Upper lobe of right lung (tissue), 1 donor: Measurements from ENCODE around the gene NEURL1B. TPM values are rescaled to one million over a fixed set of nuclear protein-coding genes. Genes with fewer than 3 reads are reported as not detected.

ENCODE experiments used
- ATAC-seq: fragments of 200-7000 bp; cut with Tn5 transposase; one replicate; pipeline ENCODE4 v1.9.1; 2020; ENCODE audit warnings: mild to moderate bottlenecking, moderate library complexity
- DNase-seq: peaks from one replicate; pipeline ENCODE4 v3.0.0-alpha.2; 2020
- H3K27ac ChIP-seq: fragments of 200-600 bp; one replicate; pipeline ENCODE4 v1.8.0; 2022
- H3K27me3 ChIP-seq: fragments of 200-600 bp; one replicate; pipeline ENCODE4 v1.8.0; 2022; ENCODE audit warnings: mild to moderate bottlenecking
- H3K36me3 ChIP-seq: fragments of 200-600 bp; one replicate; pipeline ENCODE4 v1.8.0; 2022
- H3K4me1 ChIP-seq: fragments of 200-600 bp; one replicate; pipeline ENCODE4 v1.8.0; 2022
- H3K4me3 ChIP-seq: fragments of 200-600 bp; one replicate; pipeline ENCODE4 v1.8.0; 2022; ENCODE audit warnings: mild to moderate bottlenecking
- H3K9me3 ChIP-seq: fragments of 200-600 bp; one replicate; pipeline ENCODE4 v1.8.0; 2022
- intact Hi-C: fragments of 100-400 bp; cut with DNase I; formaldehyde crosslinking; loops from one replicate; pipeline ENCODE4 v1.11.0; 2022
- long read RNA-seq: library from polyadenylated mRNA; unstranded; transcript quantifications from one replicate; pipeline ENCODE4 v2.0.0, GENCODE V29; 2021
- total RNA-seq: library from RNA; stranded (reverse); fragmentation: NEBNext Ultra II Directional; extraction: Animal tissue kit (Norgen Biotek cat#: 25700); gene quantifications from one replicate; pipeline ENCODE4 v1.2.1, GENCODE V29; 2021
- TF ChIP-seq, protein P1 (sequence below): fragments of 200-600 bp; IDR thresholded peaks from one replicate; pipeline ENCODE4 v1.8.0; 2022; ENCODE audit warnings: antibody characterized with exemption
- donor health status: DM: no; HTN: yes; CAD: no; lungs with severe emphysema.

Gene NEURL1B, protein sequence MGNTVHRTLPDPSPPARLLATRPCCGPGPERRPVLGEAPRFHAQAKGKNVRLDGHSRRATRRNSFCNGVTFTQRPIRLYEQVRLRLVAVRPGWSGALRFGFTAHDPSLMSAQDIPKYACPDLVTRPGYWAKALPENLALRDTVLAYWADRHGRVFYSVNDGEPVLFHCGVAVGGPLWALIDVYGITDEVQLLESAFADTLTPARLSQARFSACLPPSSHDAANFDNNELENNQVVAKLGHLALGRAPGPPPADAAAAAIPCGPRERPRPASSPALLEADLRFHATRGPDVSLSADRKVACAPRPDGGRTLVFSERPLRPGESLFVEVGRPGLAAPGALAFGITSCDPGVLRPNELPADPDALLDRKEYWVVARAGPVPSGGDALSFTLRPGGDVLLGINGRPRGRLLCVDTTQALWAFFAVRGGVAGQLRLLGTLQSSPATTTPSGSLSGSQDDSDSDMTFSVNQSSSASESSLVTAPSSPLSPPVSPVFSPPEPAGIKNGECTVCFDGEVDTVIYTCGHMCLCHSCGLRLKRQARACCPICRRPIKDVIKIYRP
- total RNA-seq = 25.0 TPM
- long read RNA-seq, partial matches to known transcripts = 3 of 31 reads
- long read RNA-seq, other reads (novel, unspliced or antisense) = 28 of 31 reads

DNA sequence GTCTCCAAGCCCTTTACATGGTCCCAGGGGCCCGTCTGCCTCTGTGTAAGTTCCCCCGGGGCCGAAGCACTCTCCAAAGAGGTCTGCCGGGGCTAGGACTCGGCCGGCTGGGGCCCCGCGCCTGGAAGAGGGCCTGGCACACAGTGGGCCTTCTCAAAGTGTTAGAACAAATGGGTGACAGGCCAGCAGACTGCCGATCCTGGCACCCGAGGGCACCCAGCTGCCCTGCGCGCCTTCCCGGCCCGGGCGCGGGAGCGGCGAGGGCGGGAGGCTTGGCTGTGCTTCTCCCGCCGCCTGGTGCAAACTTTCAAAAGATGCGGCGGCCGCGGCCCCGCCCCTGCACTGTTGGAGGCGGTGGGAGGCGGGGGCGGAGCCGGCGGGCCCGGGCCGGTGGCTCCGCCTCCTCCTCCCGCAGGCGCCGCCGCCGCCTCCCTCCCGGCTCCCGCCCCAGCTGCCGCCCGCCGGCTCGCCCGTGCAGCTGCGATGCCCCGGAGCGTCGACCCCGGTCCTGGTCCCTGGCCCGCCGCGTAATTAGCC lies at the start of gene NEURL1B:
NEURL1B (plus strand) TSS at position 442 of the 537 bp plus-strand sequence. CDS start 144 bp downstream, outside the sequence.
- Histone ChIP-seq H3K4me1 (peaks cover 6% of the 10 kb centered on the region), H3K27ac (peak within 1 kb of the TSS; percentile 80), H3K9me3 (no peaks in the 10 kb centered on the region), H3K27me3 (peaks cover 19% of the 10 kb centered on the region), H3K4me3 (peak within 1 kb of the TSS; percentile 71), H3K36me3 (no peaks in the 10 kb centered on the region)
- TF ChIP-seq, protein P1, sequence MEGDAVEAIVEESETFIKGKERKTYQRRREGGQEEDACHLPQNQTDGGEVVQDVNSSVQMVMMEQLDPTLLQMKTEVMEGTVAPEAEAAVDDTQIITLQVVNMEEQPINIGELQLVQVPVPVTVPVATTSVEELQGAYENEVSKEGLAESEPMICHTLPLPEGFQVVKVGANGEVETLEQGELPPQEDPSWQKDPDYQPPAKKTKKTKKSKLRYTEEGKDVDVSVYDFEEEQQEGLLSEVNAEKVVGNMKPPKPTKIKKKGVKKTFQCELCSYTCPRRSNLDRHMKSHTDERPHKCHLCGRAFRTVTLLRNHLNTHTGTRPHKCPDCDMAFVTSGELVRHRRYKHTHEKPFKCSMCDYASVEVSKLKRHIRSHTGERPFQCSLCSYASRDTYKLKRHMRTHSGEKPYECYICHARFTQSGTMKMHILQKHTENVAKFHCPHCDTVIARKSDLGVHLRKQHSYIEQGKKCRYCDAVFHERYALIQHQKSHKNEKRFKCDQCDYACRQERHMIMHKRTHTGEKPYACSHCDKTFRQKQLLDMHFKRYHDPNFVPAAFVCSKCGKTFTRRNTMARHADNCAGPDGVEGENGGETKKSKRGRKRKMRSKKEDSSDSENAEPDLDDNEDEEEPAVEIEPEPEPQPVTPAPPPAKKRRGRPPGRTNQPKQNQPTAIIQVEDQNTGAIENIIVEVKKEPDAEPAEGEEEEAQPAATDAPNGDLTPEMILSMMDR = no peak
- ATAC-seq = peak; percentile 88
- intact Hi-C loops = no loop called here
- DNase-seq = peak; percentile 83

DNA sequence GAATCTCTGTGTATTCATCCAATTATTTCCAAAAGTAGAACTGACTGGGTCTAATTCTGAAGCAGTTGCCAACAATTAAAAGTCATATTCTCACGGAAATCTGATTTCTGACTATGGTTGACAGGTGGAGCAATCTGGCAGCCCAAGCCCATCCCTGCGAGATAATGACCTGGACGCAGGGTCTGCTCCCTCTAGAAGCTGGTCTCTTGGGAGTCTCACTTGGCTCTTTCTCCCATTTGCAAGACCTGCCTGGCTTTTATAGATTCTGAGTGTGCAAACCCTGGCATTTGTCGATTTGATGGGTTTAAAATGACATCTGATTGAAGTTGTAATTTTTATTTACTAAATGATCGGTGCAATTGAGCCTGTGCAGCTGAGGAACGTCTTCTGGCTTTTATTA lies 49.4 kb upstream of the NEURL1B start:
- TF ChIP-seq, protein P1 = no peak
- no peak for ATAC-seq
- intact Hi-C loops = no loop called here

DNA sequence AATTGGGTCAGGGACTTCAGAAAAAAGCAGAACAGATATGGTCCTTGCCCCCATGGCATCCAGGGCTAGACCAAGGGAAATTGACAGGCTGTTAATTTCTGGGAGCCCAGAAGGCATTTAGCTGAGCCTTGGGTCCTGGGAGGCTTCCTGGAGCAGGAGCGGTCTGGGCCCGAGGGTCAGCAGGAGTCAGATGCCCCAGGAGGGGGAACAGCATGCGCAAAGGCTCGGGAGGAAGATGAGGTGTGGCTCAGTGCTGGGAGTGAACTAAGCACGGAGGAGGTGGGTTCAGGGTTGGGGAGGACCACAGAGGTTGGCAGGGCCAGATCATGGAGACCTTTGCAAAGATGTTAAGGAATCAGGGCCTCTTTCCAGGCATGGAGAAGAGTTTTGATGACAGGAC lies 48.2 kb upstream of the NEURL1B start:
- Histone ChIP-seq H3K9me3 (no peaks in the 10 kb centered on the region), H3K4me3 (no peak overlapping the region), H3K4me1 (no peaks in the 10 kb centered on the region), H3K36me3 (no peaks in the 10 kb centered on the region), H3K27ac (no peak overlapping the region), H3K27me3 (no peaks in the 10 kb centered on the region)
- ATAC-seq = no peak
- DNase-seq = no peak
- intact Hi-C loops = no loop called here
- TF ChIP-seq, protein P1 = no peak

More for the DNA sequence above, 49.4 kb upstream of the NEURL1B start:
- Histone ChIP-seq H3K27me3 (no peaks in the 10 kb centered on the region), H3K4me1 (no peaks in the 10 kb centered on the region), H3K27ac (no peak overlapping the region), H3K36me3 (no peaks in the 10 kb centered on the region), H3K4me3 (no peak overlapping the region), H3K9me3 (no peaks in the 10 kb centered on the region)
- no peak for DNase-seq

DNA sequence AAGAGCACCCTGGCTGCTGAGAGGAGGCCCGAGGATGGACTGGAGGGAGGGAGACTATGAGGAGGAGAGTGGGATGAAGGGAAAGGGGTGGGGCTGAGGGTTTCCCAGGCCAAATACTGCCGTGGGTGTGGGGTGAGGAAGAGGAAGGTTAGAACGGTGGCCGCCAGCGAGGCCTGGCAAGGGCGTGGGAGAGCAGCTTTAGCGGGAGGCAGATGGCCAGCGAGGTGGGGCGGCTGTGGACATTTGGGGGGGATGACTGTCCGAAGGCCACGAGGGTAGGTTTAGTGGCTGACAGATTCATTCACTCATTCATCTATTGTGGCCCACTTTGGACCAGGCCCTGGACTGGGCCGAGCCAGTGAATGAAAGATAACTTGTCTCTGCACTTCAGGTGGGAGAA lies 47.8 kb upstream of the NEURL1B start:
- intact Hi-C loops = no loop called here
- TF ChIP-seq, protein P1 = no peak
- no peak for ATAC-seq
- Histone ChIP-seq H3K4me3 (no peak overlapping the region), H3K4me1 (no peaks in the 10 kb centered on the region), H3K9me3 (no peaks in the 10 kb centered on the region), H3K36me3 (no peaks in the 10 kb centered on the region), H3K27ac (no peak overlapping the region), H3K27me3 (no peaks in the 10 kb centered on the region)
- DNase-seq = no peak

DNA sequence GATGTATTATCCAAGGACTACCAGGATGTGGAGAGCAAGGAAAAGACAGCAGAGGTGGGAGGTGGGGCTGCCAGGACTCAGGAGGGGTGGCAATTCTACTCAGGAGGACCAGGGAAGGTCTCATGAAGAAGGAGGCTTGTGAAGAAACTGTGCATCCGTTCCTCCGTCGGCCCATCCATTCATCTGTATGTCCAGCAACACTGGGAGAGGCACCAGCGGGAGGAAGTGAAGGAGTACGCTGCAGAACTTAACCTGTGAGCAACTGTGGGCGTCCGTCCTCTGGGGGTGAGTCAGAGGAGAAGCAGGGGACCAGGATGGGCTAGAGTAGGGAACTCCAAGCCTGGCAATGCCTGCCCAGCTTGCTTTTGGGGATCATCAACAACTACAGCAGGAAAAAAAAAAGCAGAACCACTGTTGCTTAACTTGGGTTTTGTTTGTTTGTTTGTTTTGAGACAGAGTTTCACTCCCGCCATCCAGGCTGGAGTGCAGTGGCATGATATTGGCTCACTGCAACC lies 47.3 kb upstream of the NEURL1B start:
- Histone ChIP-seq H3K9me3 (no peaks in the 10 kb centered on the region), H3K36me3 (no peaks in the 10 kb centered on the region), H3K27me3 (no peaks in the 10 kb centered on the region), H3K4me1 (no peaks in the 10 kb centered on the region), H3K4me3 (no peak overlapping the region), H3K27ac (no peak overlapping the region)
- TF ChIP-seq, protein P1 = no peak
- intact Hi-C loops = no loop called here
- no peak for DNase-seq
- ATAC-seq = no peak
